CD14-positive monocyte (primary cell): ENCODE measurements around the gene EXD3. TPM values are rescaled to one million over a fixed set of nuclear protein-coding genes. Genes with fewer than 3 reads are reported as not detected.
A peak's percentile ranks its signal among the peaks of the same experiment; 100 is the strongest.

Experiments used
- DNase-seq, 3 donors: peaks; one replicate each; pipeline ENCODE4 v3.0.0-alpha.2; 2011 to 2022
- H2AFZ ChIP-seq: 2 replicates; pipeline ENCODE4 v1.6.0; 2012; ENCODE audit warnings: mild to moderate bottlenecking, low read depth, low read length, inconsistent platforms; ENCODE audit not compliant: insufficient read depth, poor library complexity, severe bottlenecking
- H3K27ac ChIP-seq, 2 donors: 1 replicate in 1 of 2; 2 replicates in 1 of 2; pipeline ENCODE4 v1.5.1; 2012 to 2013; ENCODE audit warnings: low read length in 2 of 2, control low read depth in 1 of 2, inconsistent platforms in 1 of 2, low read depth in 1 of 2, mild to moderate bottlenecking in 1 of 2
- H3K27me3 ChIP-seq, 2 donors: one replicate each; pipeline versions ENCODE4 v1.6.0 to v1.6.1; 2011 to 2013; ENCODE audit warnings: low read length in 2 of 2; ENCODE audit not compliant: control insufficient read depth in 2 of 2, insufficient read depth in 2 of 2
- H3K36me3 ChIP-seq, 2 donors: replicated peaks in 1 of 2; 1 replicate in 1 of 2; 2 replicates in 1 of 2; pipeline versions ENCODE4 v1.5.1 to v1.6.1; 2012 to 2013; ENCODE audit warnings: low read length in 2 of 2, control low read depth in 1 of 2, inconsistent platforms in 1 of 2, mild to moderate bottlenecking in 1 of 2; ENCODE audit not compliant: insufficient read depth in 2 of 2, control insufficient read depth in 1 of 2
- H3K4me1 ChIP-seq, 2 donors: 1 replicate in 1 of 2; 2 replicates in 1 of 2; pipeline versions ENCODE4 v1.5.1 to v1.6.1; 2012 to 2013; ENCODE audit warnings: low read length in 2 of 2, control low read depth in 1 of 2, inconsistent platforms in 1 of 2, mild to moderate bottlenecking in 1 of 2, moderate library complexity in 1 of 2; ENCODE audit not compliant: insufficient read depth in 2 of 2, control insufficient read depth in 1 of 2
- H3K4me2 ChIP-seq: replicated peaks from 2 replicates; pipeline ENCODE3; 2012; ENCODE audit warnings: low read length, moderate library complexity, mild to moderate bottlenecking; ENCODE audit not compliant: poor library complexity, severe bottlenecking; ENCODE audit errors: extremely low read depth
- H3K4me3 ChIP-seq, 3 experiments: fragments of 200-600 bp in 1 of 3; sonication (generic) in 1 of 3; replicated peaks in 1 of 3; 1 replicate in 2 of 3; 2 replicates in 1 of 3; pipeline ENCODE4 v1.5.1; 2011 to 2013; ENCODE audit warnings: low read length in 3 of 3, mild to moderate bottlenecking in 3 of 3, control low read depth in 2 of 3, low read depth in 2 of 3, inconsistent platforms in 1 of 3, moderate library complexity in 1 of 3
- H3K79me2 ChIP-seq: 2 replicates; pipeline ENCODE4 v1.6.0; 2012; ENCODE audit warnings: mild to moderate bottlenecking, control low read depth, inconsistent platforms, low read length, moderate library complexity; ENCODE audit not compliant: insufficient read depth
- H3K9ac ChIP-seq: 2 replicates; pipeline ENCODE4 v1.6.0; 2017; ENCODE audit warnings: low read length, mild to moderate bottlenecking; ENCODE audit not compliant: insufficient read depth, poor library complexity, severe bottlenecking
- H3K9me3 ChIP-seq, 2 donors: replicated peaks in 1 of 2; 1 replicate in 1 of 2; 2 replicates in 1 of 2; pipeline versions ENCODE4 v1.5.1 to v1.6.1; 2012 to 2013; ENCODE audit warnings: low read length in 2 of 2, control low read depth in 1 of 2; ENCODE audit not compliant: control insufficient read depth in 1 of 2, insufficient read depth in 1 of 2
- H4K20me1 ChIP-seq: 2 replicates; pipeline ENCODE4 v1.6.0; 2012; ENCODE audit warnings: mild to moderate bottlenecking, low read length, control low read depth, moderate library complexity; ENCODE audit not compliant: insufficient read depth
- H3K27ac Mint-ChIP-seq, 7 donors: one replicate each; pipeline ENCODE4 v1.8.0; 2020; ENCODE audit warnings: mild to moderate bottlenecking in 7 of 7, mixed read lengths in 7 of 7, moderate library complexity in 6 of 7, inconsistent platforms in 2 of 7
- H3K27me3 Mint-ChIP-seq, 3 donors: one replicate each; pipeline ENCODE4 v1.8.0; 2021 to 2022; ENCODE audit warnings: low read depth in 3 of 3, mild to moderate bottlenecking in 3 of 3, mixed read lengths in 3 of 3, moderate library complexity in 3 of 3, inconsistent platforms in 1 of 3
- H3K36me3 Mint-ChIP-seq, 2 donors: one replicate each; pipeline ENCODE4 v1.8.0; 2020; ENCODE audit warnings: mixed read lengths in 2 of 2, inconsistent platforms in 1 of 2, mild to moderate bottlenecking in 1 of 2
- H3K4me1 Mint-ChIP-seq: one replicate; pipeline ENCODE4 v1.8.0; 2020; ENCODE audit warnings: mild to moderate bottlenecking, mixed read lengths
- H3K4me3 Mint-ChIP-seq, 2 donors: one replicate each; pipeline ENCODE4 v1.8.0; 2020; ENCODE audit warnings: mild to moderate bottlenecking in 2 of 2, mixed read lengths in 2 of 2, moderate library complexity in 1 of 2
- H3K9me3 Mint-ChIP-seq, 7 donors: one replicate each; pipeline ENCODE4 v1.8.0; 2020 to 2022; ENCODE audit warnings: mixed read lengths in 7 of 7, mild to moderate bottlenecking in 6 of 7, moderate library complexity in 6 of 7, inconsistent platforms in 2 of 7
- WGBS: methylation state at CpG from one replicate; pipeline ENCODE4 v1.1.5; 2013; ENCODE audit warnings: missing lambda C conversion rate; ENCODE audit not compliant: insufficient coverage; 5-methylcytosine and 5-hydroxymethylcytosine counted together
- intact Hi-C, 2 donors: fragments of 100-400 bp; cut with micrococcal nuclease; formaldehyde crosslinking; loops; one replicate each; pipeline versions ENCODE4 v1.15.0 to v1.15.1; 2023
- polyA plus RNA-seq, 3 donors: library from polyadenylated mRNA; depleted of rRNA in 1 of 3; unstranded in 2 of 3; stranded (reverse) in 1 of 3; fragments of 300-500 nt in 2 of 3; fragments of >200 nt in 1 of 3; fragmentation: Illumina TruSeq in 2 of 3; gene quantifications; 1 replicate in 2 of 3; 2 replicates in 1 of 3; pipeline ENCODE4 v1.2.3, GENCODE V29; 2012 to 2021
- TF ChIP-seq, protein P1 (sequence below): fragments of 200-600 bp; IDR thresholded peaks from one replicate; pipeline ENCODE4 v1.8.0; 2022; ENCODE audit warnings: antibody characterized with exemption, mild to moderate bottlenecking

Gene EXD3
- polyA plus RNA-seq, 3 donors = 2.0 to 10.8 (median 3.0) TPM

DNA sequence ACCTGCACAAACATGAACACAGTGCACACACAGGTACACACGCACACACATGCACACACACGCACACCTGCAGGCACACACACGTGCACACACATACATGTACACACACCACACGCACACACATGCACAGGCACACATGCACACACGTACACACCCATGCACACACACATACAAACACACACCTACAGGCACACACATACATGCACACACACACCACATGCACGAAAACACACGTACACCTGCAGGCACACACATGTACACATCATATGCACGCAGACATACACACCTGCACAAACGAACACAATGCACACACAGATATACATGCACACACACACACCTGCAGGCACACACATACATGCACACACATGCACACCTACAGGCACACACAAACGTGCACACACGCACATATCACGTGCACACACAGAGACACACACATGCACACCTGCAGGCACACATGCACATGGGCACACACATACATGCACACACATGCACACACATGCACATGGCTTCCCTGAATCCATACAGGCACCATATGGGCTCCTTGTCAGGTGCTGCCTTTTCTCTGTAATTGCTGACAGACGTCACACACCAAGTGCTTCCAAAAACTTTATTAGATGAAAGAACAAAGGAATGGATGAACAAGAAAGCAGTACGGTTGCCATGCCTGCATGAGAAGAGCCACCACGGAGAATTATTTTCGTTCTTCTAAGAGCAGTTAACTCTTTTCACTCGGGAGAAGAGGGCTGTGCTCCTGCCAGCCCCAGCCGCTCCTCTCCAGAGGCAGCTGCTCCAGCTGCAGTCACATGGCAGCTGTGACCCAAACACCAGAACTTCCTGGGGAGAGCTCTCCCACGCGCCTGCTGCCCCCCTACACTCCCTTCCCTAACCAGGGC, 57.2 kb downstream of the EXD3 start:
- peaks cover 0 to 3% (median 0%) of the 10 kb centered on the region in 3 donors for H3K27me3 Mint-ChIP-seq
- no peak overlapping the region for H3K4me3 Mint-ChIP-seq
- H3K27ac ChIP-seq = no peak overlapping the region
- H3K9ac ChIP-seq = no peak overlapping the region
- no peaks in the 10 kb centered on the region for H3K9me3 ChIP-seq
- no peaks in the 10 kb centered on the region for H3K36me3 Mint-ChIP-seq
- H3K4me3 ChIP-seq = no peak overlapping the region
- H3K27me3 ChIP-seq = no peaks in the 10 kb centered on the region
- no peaks in the 10 kb centered on the region for H3K79me2 ChIP-seq
- WGBS = 93% methylated on average over 19 of the region's 20 CpGs
- no peak overlapping the region for H2AFZ ChIP-seq
- no peak for DNase-seq
- peaks cover 2 to 14% (median 6%) of the 10 kb centered on the region in 7 donors for H3K9me3 Mint-ChIP-seq
- intact Hi-C loops = no loop called here
- no peaks in the 10 kb centered on the region for H4K20me1 ChIP-seq
- TF ChIP-seq, protein P1, sequence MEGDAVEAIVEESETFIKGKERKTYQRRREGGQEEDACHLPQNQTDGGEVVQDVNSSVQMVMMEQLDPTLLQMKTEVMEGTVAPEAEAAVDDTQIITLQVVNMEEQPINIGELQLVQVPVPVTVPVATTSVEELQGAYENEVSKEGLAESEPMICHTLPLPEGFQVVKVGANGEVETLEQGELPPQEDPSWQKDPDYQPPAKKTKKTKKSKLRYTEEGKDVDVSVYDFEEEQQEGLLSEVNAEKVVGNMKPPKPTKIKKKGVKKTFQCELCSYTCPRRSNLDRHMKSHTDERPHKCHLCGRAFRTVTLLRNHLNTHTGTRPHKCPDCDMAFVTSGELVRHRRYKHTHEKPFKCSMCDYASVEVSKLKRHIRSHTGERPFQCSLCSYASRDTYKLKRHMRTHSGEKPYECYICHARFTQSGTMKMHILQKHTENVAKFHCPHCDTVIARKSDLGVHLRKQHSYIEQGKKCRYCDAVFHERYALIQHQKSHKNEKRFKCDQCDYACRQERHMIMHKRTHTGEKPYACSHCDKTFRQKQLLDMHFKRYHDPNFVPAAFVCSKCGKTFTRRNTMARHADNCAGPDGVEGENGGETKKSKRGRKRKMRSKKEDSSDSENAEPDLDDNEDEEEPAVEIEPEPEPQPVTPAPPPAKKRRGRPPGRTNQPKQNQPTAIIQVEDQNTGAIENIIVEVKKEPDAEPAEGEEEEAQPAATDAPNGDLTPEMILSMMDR = no peak
- H3K36me3 ChIP-seq = no peaks in the 10 kb centered on the region
- no peak overlapping the region for H3K4me2 ChIP-seq
- H3K4me1 ChIP-seq = no peaks in the 10 kb centered on the region
- peaks cover 8% of the 10 kb centered on the region for H3K4me1 Mint-ChIP-seq
- H3K27ac Mint-ChIP-seq = peak overlapping the region in 1 of 7 donors; percentile 32

DNA sequence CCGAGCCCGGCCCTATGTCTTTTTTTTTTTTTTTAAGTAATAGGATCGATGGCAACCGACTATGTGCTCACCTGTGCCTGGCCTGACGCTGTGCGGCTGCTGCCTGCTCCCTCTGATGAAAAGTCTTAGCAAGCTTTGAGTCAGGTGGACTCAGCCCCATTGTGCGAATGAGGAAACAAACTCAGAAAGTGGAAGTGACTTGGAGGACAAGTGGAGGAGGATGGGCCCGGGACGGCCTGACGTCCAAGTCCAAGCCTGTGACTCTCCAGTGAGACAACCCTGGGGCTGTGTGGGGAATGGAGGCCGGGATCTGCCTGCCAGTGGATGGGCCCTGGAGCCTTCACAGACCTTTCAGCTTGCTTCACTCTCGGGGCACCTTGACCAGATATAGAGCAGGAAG, 57.9 kb downstream of the EXD3 start:
- no peak overlapping the region for H3K4me3 Mint-ChIP-seq
- H3K36me3 Mint-ChIP-seq = no peaks in the 10 kb centered on the region
- no peak overlapping the region for H3K4me2 ChIP-seq
- 69% methylated on average over 12 of the region's 12 CpGs for WGBS
- H3K4me1 Mint-ChIP-seq = peaks cover 8% of the 10 kb centered on the region
- peaks cover 0 to 3% (median 0%) of the 10 kb centered on the region in 3 donors for H3K27me3 Mint-ChIP-seq
- H3K9me3 Mint-ChIP-seq = peaks cover 2 to 18% (median 6%) of the 10 kb centered on the region in 7 donors
- no peak overlapping the region for H3K27ac Mint-ChIP-seq
- no peak overlapping the region for H3K27ac ChIP-seq
- TF ChIP-seq, protein P1 = no peak
- H3K4me3 ChIP-seq = no peak overlapping the region
- intact Hi-C loops = no loop called here
- H4K20me1 ChIP-seq = no peaks in the 10 kb centered on the region
- H3K79me2 ChIP-seq = no peaks in the 10 kb centered on the region
- H3K9ac ChIP-seq = no peak overlapping the region
- H3K36me3 ChIP-seq = no peaks in the 10 kb centered on the region
- H3K27me3 ChIP-seq = no peaks in the 10 kb centered on the region
- peak in 1 of 3 donors; percentile 12 for DNase-seq
- H3K9me3 ChIP-seq = no peaks in the 10 kb centered on the region
- no peak overlapping the region for H2AFZ ChIP-seq
- H3K4me1 ChIP-seq = no peaks in the 10 kb centered on the region
